ENCODE results near the gene DLL1. TPM values are rescaled to one million over a fixed set of nuclear protein-coding genes. Genes with fewer than 3 reads are reported as not detected.

DLL1 gene
- total and polyA plus RNA-seq, 8 donors = 10.8 to 21.6 (median 15.3) TPM

GRCh38 chr6:170259278-170259677 is 31.6 kb downstream of the DLL1 start:
- intact Hi-C loops (cut with DNase I) = no loop called here
- TF ChIP-seq CTCF (IDR thresholded peaks at IDR 0.05) = no peak
- no peak for ATAC-seq
- Histone ChIP-seq H3K36me3 (no peaks in the 10 kb centered on the region), H3K27me3 (no peaks in the 10 kb centered on the region), H3K9me3 (no peaks in the 10 kb centered on the region), H3K4me3 (no peak overlapping the region), H3K4me1 (peaks cover 6 to 11% (median 10%) of the 10 kb centered on the region in 3 donors), H3K27ac (no peak overlapping the region)
- no peak for FAIRE-seq
- peak in 1 of 6 donors; percentile 42 for DNase-seq
- WGBS, 2 donors = 82 to 83% methylated on average over 5 of the region's 5 CpGs

- 89 to 97% methylated on average over 6 of the region's 6 CpGs for WGBS, 2 donors
- Histone ChIP-seq H3K27me3 (no peaks in the 10 kb centered on the region), H3K4me1 (peaks cover 6 to 11% (median 10%) of the 10 kb centered on the region in 3 donors), H3K9me3 (no peaks in the 10 kb centered on the region), H3K36me3 (no peaks in the 10 kb centered on the region), H3K4me3 (no peak overlapping the region), H3K27ac (no peak overlapping the region)
- no peak for TF ChIP-seq CTCF (IDR thresholded peaks at IDR 0.05)
- no peak for FAIRE-seq
- intact Hi-C loops (cut with DNase I) = no loop called here
- DNase-seq = no peak
- no peak for ATAC-seq
These were observed 32.5 kb downstream of the DLL1 start for GRCh38 chr6:170258407-170258806.

GRCh38 chr6:170257376-170257775 is 33.5 kb downstream of the DLL1 start:
- no peak for TF ChIP-seq CTCF (IDR thresholded peaks at IDR 0.05)
- Histone ChIP-seq H3K4me1 (peaks cover 6 to 11% (median 10%) of the 10 kb centered on the region in 3 donors), H3K27ac (no peak overlapping the region), H3K4me3 (no peak overlapping the region), H3K27me3 (no peaks in the 10 kb centered on the region), H3K9me3 (no peaks in the 10 kb centered on the region), H3K36me3 (no peaks in the 10 kb centered on the region)
- intact Hi-C loops (cut with DNase I) = no loop called here
- DNase-seq (no peak), ATAC-seq (no peak), FAIRE-seq (no peak)
- 70 to 76% methylated on average over 4 of the region's 4 CpGs for WGBS, 2 donors

DNA sequence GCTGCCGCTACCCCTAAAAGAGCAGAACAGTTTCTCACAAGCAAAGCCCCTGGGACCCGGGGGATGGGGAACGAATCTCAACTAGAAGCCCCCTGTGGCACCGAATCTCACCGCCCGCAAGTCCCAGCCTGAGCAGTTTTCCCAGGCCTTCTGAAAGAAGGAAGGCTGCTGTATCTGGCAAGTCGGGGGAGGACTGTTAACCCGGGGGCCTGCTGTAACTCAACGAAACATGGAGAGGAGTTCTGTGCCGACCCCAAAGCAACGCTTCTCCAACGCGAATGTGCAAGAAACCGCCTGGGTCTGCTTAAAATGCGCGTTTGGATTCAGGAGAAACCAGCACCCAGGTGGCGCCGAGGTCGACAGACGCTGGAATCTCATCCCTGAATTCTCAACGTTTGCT is 34.2 kb downstream of the DLL1 start:
- FAIRE-seq (no peak), ATAC-seq (no peak), DNase-seq (peak in 1 of 6 donors; percentile 43)

More for the DNA sequence above, 34.2 kb downstream of the DLL1 start:
- Histone ChIP-seq H3K27me3 (no peaks in the 10 kb centered on the region), H3K36me3 (no peaks in the 10 kb centered on the region), H3K27ac (no peak overlapping the region), H3K4me1 (peaks cover 6 to 11% (median 10%) of the 10 kb centered on the region in 3 donors), H3K4me3 (no peak overlapping the region), H3K9me3 (no peaks in the 10 kb centered on the region)
- WGBS, 2 donors = 94 to 96% methylated on average over 21 of the region's 21 CpGs
- TF ChIP-seq CTCF (IDR thresholded peaks at IDR 0.05) = no peak
- intact Hi-C loops (cut with DNase I) = no loop called here
